ENCODE results near the gene HDHD5.

- TF ChIP-seq CTCF (conservative IDR thresholded peaks at IDR 0.05; ENCODE audit: low read depth, low read length): no peak
- TF ChIP-seq EZH2 (IDR thresholded peaks at IDR 0.05; ENCODE audit: borderline replicate concordance, low read depth, low read length, poor library complexity, severe bottlenecking): no peak
Measured at GRCh38 chr22:17143826-17144225, 15.3 kb downstream of the HDHD5 start.
